Ovary (tissue), 3 donors: Measurements from ENCODE around the gene RAB40C.

Source experiments
- EP300 ChIP-seq: sonication (generic); formaldehyde crosslinking; IDR thresholded peaks from one replicate; pipeline ENCODE4 v1.6.1; 2017; ENCODE audit warnings: antibody characterized with exemption
- POLR2A ChIP-seq: fragments of 450-650 bp; IDR thresholded peaks from one replicate; pipeline ENCODE4 v1.6.1; 2017; ENCODE audit warnings: antibody characterized with exemption, mild to moderate bottlenecking, moderate library complexity
- TF ChIP-seq, protein P1 (sequence below), 3 donors: fragments of 450-650 bp in 2 of 3; fragments of 200-600 bp in 1 of 3; IDR thresholded peaks; one replicate each; pipeline versions ENCODE4 v1.5.1 to v1.8.0; 2016 to 2022; ENCODE audit warnings: antibody characterized with exemption in 3 of 3, mild to moderate bottlenecking in 1 of 3
- donor health status: DM: no; HTN: no; CAD: no.

DNA sequence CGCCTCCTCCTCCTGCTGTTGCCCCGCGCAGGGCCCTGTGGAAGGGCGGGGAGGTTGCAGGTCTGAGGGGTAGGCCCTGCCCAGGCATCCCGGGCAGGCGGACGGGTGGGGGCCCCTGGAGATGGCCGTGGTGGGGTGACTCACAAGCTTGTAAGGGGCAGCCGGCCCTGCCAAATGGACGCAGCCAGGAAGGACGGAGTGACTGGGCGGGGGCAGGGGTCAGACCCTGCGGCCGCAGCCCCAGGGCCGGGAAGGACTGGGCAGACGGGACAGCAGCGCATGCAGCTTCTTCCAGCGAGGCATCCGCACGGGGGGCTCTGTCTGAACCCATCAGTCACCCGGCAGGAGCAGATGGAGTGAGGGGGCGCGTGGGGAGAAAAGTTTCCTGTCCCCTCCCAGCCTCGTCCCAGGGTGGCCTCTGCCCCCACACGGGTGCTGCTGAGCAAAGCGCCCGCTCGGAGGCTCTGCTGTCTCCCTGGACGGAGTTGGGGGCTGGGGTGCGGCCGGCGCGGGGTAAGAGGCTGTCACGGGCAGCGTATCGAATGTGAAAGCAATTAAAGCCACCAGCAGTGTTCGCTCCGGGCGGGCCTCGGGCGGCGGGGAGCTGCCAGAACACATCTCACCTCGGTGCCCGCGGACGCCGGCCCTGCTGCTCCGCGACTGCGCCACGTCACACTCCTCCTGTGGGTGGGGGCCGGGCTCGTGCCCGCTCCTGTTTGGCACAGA, 35.1 kb upstream of the RAB40C start:
- TF ChIP-seq, protein P1, sequence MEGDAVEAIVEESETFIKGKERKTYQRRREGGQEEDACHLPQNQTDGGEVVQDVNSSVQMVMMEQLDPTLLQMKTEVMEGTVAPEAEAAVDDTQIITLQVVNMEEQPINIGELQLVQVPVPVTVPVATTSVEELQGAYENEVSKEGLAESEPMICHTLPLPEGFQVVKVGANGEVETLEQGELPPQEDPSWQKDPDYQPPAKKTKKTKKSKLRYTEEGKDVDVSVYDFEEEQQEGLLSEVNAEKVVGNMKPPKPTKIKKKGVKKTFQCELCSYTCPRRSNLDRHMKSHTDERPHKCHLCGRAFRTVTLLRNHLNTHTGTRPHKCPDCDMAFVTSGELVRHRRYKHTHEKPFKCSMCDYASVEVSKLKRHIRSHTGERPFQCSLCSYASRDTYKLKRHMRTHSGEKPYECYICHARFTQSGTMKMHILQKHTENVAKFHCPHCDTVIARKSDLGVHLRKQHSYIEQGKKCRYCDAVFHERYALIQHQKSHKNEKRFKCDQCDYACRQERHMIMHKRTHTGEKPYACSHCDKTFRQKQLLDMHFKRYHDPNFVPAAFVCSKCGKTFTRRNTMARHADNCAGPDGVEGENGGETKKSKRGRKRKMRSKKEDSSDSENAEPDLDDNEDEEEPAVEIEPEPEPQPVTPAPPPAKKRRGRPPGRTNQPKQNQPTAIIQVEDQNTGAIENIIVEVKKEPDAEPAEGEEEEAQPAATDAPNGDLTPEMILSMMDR (IDR thresholded peaks at IDR 0.05), result no peak
- no peak for TF ChIP-seq POLR2A
- no peak for TF ChIP-seq EP300
